ENCODE data around the gene C1S. TPM values are rescaled to one million over a fixed set of nuclear protein-coding genes. Genes with fewer than 3 reads are reported as not detected.

C1S gene
- total RNA-seq, 1 experiment from 2014 or later: 32.4 TPM

DNA sequence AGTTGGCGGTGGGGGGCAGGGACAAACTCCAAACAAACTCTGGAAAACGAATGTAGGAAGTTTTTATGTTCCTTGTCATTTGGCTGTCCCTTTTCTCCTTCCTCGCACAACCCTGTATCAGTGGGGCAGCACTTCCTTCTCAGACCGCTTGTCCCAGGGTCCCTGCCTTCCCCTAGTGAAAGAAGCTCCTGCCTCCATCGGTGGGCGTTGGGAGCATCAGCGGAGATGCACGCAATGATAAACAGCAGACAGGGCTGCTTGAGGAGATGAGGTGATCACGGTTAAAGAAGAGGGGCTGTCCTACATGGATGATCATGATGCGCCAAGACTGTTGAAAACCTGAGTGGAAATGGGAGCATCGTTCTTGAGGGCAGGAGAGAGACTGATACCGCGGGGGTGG is 620 bp downstream of the C1S start:
- Histone ChIP-seq H3K9me3 (ENCODE audit: insufficient read depth, low read depth) (no peaks in the 10 kb centered on the region), H3F3A (ENCODE audit: insufficient read depth, low read depth) (no peaks in the 10 kb centered on the region), H3K36me3 (ENCODE audit: low read depth) (no peaks in the 10 kb centered on the region), H3K4me3 (no peak overlapping the region), H3K79me2 (ENCODE audit: low read depth) (no peaks in the 10 kb centered on the region), H2AFZ (no peak overlapping the region), H3K27ac (no peak overlapping the region), H4K20me1 (ENCODE audit: insufficient read depth) (no peaks in the 10 kb centered on the region), H3K4me2 (no peak overlapping the region), H3K4me1 (replicated peaks; ENCODE audit: insufficient read depth) (peaks cover 16% of the 10 kb centered on the region; the same call in 1 of the 2 replicates), H3K9me2 (ENCODE audit: insufficient read depth) (no peaks in the 10 kb centered on the region; the same call in 1 of the 2 replicates), H3K27me3 (ENCODE audit: insufficient read depth, low read depth) (no peaks in the 10 kb centered on the region)
- no peak for TF ChIP-seq EZH2 (IDR thresholded peaks at IDR 0.05; ENCODE audit: low read depth)
- intact Hi-C loops (cut with micrococcal nuclease; ENCODE audit: unreplicated experiment): loop anchor here (2.0 kb wide), 1 partner anchor 128 kb away; the partner anchor contains the start of gene PEX5
- no peak for DNase-seq
- TSS peak; percentile 76 for BruUV-seq (replicated peaks)
- ChIA-PET CTCF (interaction anchor here (0.6 to 1.6 kb wide), 6 partner anchors 8 to 50 kb away, joined by 3 to 4 read pairs (median 4); no protein-coding TSS in a partner anchor), POLR2A (ENCODE audit: unreplicated experiment) (interaction anchor here (0.6 kb wide), 2 partner anchors 33 to 52 kb away, joined by 3 read pairs; no protein-coding TSS in a partner anchor)

DNA sequence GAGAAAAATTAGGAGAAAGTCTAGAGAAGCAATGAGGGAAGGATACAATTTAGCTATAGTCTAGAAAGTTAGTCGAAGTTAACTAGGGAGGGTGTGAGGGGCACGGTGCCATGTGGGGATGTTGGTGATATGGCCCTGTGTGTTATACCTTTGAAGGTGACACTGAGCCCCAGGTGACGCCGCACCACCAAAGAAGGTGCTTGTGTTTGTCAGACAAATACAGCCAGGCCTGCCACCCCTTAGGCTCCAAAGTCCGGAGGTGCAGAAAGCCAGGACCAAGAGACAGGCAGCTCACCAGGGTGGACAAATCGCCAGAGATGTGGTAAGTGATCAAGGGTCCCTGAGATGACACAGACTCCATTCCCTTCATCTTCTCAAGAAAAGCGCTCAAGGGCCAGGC is 1.1 kb downstream of the C1S start:
- peaks cover 16% of the 10 kb centered on the region; the same call in 1 of the 2 replicates for H3K4me1 ChIP-seq (replicated peaks; ENCODE audit: insufficient read depth)
- H3K9me2 ChIP-seq (ENCODE audit: insufficient read depth): no peaks in the 10 kb centered on the region; the same call in 1 of the 2 replicates
- intact Hi-C loops (cut with micrococcal nuclease; ENCODE audit: unreplicated experiment): loop anchor here (2.0 kb wide), 1 partner anchor 127 kb away; the partner anchor contains the start of gene PEX5
- no peak overlapping the region for H3K4me2 ChIP-seq
- no peaks in the 10 kb centered on the region for H3K79me2 ChIP-seq (ENCODE audit: low read depth)
- H3K27ac ChIP-seq: no peak overlapping the region
- no peaks in the 10 kb centered on the region for H3K9me3 ChIP-seq (ENCODE audit: insufficient read depth, low read depth)
- ChIA-PET POLR2A (ENCODE audit: unreplicated experiment) (interaction anchor here (0.6 kb wide), 1 partner anchor 32 kb away, joined by 3 read pairs; no protein-coding TSS in a partner anchor), CTCF (interaction anchor here (1.3 to 1.6 kb wide), 2 partner anchors 30 to 32 kb away, joined by 3 read pairs; no protein-coding TSS in a partner anchor)
- BruUV-seq (replicated peaks): no TSS peak
- H3K4me3 ChIP-seq: no peak overlapping the region
- H3K36me3 ChIP-seq (ENCODE audit: low read depth): no peaks in the 10 kb centered on the region
- H3F3A ChIP-seq (ENCODE audit: insufficient read depth, low read depth): no peaks in the 10 kb centered on the region
- no peak overlapping the region for H2AFZ ChIP-seq
- no peak for DNase-seq
- TF ChIP-seq, protein P1, sequence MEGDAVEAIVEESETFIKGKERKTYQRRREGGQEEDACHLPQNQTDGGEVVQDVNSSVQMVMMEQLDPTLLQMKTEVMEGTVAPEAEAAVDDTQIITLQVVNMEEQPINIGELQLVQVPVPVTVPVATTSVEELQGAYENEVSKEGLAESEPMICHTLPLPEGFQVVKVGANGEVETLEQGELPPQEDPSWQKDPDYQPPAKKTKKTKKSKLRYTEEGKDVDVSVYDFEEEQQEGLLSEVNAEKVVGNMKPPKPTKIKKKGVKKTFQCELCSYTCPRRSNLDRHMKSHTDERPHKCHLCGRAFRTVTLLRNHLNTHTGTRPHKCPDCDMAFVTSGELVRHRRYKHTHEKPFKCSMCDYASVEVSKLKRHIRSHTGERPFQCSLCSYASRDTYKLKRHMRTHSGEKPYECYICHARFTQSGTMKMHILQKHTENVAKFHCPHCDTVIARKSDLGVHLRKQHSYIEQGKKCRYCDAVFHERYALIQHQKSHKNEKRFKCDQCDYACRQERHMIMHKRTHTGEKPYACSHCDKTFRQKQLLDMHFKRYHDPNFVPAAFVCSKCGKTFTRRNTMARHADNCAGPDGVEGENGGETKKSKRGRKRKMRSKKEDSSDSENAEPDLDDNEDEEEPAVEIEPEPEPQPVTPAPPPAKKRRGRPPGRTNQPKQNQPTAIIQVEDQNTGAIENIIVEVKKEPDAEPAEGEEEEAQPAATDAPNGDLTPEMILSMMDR (conservative IDR thresholded peaks at IDR 0.05): no peak
- no peak for TF ChIP-seq EZH2 (IDR thresholded peaks at IDR 0.05; ENCODE audit: low read depth)
- H3K27me3 ChIP-seq (ENCODE audit: insufficient read depth, low read depth): no peaks in the 10 kb centered on the region
- no peaks in the 10 kb centered on the region for H4K20me1 ChIP-seq (ENCODE audit: insufficient read depth)

DNA sequence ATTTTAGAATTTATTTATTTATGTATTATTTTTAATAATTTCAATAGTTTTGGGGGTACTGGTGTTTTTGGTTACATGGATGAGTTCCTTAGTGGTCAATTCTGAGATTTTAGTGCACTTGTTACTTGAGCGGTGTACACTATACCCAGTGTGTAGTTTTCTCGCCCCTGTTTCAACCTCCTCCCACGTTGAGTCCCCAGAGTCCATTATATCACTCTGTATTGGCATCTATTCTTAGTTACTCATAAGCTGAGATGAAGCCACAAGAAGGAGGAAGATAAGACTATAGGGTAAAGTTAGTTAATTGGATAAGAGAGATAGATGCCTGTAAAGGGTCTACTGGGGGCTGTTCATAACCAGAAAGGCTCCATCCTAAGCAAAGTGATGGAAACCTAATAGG is 4.0 kb downstream of the C1S start:
- H3K4me2 ChIP-seq: no peak overlapping the region
- H3K4me3 ChIP-seq: no peak overlapping the region
- peaks cover 21% of the 10 kb centered on the region for H3F3A ChIP-seq (ENCODE audit: insufficient read depth, low read depth)
- no peaks in the 10 kb centered on the region for H3K36me3 ChIP-seq (ENCODE audit: low read depth)
- H3K79me2 ChIP-seq (ENCODE audit: low read depth): no peaks in the 10 kb centered on the region
- H2AFZ ChIP-seq: no peak overlapping the region
- H3K27ac ChIP-seq: no peak overlapping the region
- peaks cover 28% of the 10 kb centered on the region for H3K4me1 ChIP-seq (replicated peaks; ENCODE audit: insufficient read depth)
- no peak for DNase-seq
- no TSS peak for BruUV-seq (replicated peaks)
- POLR2A ChIA-PET (ENCODE audit: unreplicated experiment): no interaction called here
- no peaks in the 10 kb centered on the region for H3K27me3 ChIP-seq (ENCODE audit: insufficient read depth, low read depth)
- CTCF ChIA-PET: no interaction called here
- intact Hi-C loops (cut with micrococcal nuclease; ENCODE audit: unreplicated experiment): no loop called here
- TF ChIP-seq, protein P1 (conservative IDR thresholded peaks at IDR 0.05): no peak
- no peak for TF ChIP-seq EZH2 (IDR thresholded peaks at IDR 0.05; ENCODE audit: low read depth)
- H4K20me1 ChIP-seq (ENCODE audit: insufficient read depth): no peaks in the 10 kb centered on the region
- no peaks in the 10 kb centered on the region for H3K9me3 ChIP-seq (ENCODE audit: insufficient read depth, low read depth)
- H3K9me2 ChIP-seq (ENCODE audit: insufficient read depth): no peaks in the 10 kb centered on the region; the same call in 1 of the 2 replicates
